Suprapubic skin (tissue), 4 donors: ENCODE results near the gene PPM1H. TPM values are rescaled to one million over a fixed set of nuclear protein-coding genes. Genes with fewer than 3 reads are reported as not detected.

Experiments
- DNase-seq, 2 donors: peaks; one replicate each; pipeline ENCODE4 v3.0.0-alpha.2; 2019; ENCODE audit warnings: low spot score in 2 of 2
- H3K27ac ChIP-seq: fragments of 200-600 bp; sonication (generic); one replicate; pipeline ENCODE4 v1.5.1; 2019
- H3K27me3 ChIP-seq: fragments of 200-600 bp; sonication (generic); one replicate; pipeline ENCODE4 v1.5.1; 2019
- H3K36me3 ChIP-seq: fragments of 200-600 bp; sonication (generic); one replicate; pipeline ENCODE4 v1.5.1; 2019
- H3K4me1 ChIP-seq: fragments of 200-600 bp; sonication (generic); one replicate; pipeline ENCODE4 v1.5.1; 2019
- H3K4me3 ChIP-seq: fragments of 200-600 bp; sonication (generic); one replicate; pipeline ENCODE4 v1.5.1; 2019; ENCODE audit warnings: mild to moderate bottlenecking
- H3K9me3 ChIP-seq: fragments of 200-600 bp; sonication (generic); one replicate; pipeline ENCODE4 v1.5.1; 2019
- CTCF ChIP-seq, 2 donors: fragments of 200-600 bp in 1 of 2; fragments of 450-650 bp in 1 of 2; sonication (generic) in 1 of 2; IDR thresholded peaks; one replicate each; pipeline ENCODE4 v1.5.1; 2016 to 2019; ENCODE audit warnings: antibody characterized with exemption in 2 of 2, mild to moderate bottlenecking in 1 of 2, moderate library complexity in 1 of 2
- EP300 ChIP-seq: sonication (generic); formaldehyde crosslinking; IDR thresholded peaks from one replicate; pipeline ENCODE4 v1.6.1; 2017; ENCODE audit warnings: antibody characterized with exemption
- POLR2A ChIP-seq, 2 donors: fragments of 450-650 bp; IDR thresholded peaks; one replicate each; pipeline ENCODE4 v1.6.1; 2017; ENCODE audit warnings: antibody characterized with exemption in 2 of 2, mild to moderate bottlenecking in 2 of 2, moderate library complexity in 2 of 2
- POLR2AphosphoS5 ChIP-seq, 3 donors: sonication (generic); formaldehyde crosslinking; IDR thresholded peaks; one replicate each; pipeline ENCODE4 v1.6.1; 2017; ENCODE audit warnings: antibody characterized with exemption in 3 of 3
- WGBS: methylation state at CpG from one replicate; pipeline ENCODE4 v1.1.5; 2018; 5-methylcytosine and 5-hydroxymethylcytosine counted together
- total RNA-seq, 4 donors: library from RNA; depleted of rRNA; stranded (reverse); fragments of >200 nt; gene quantifications; one replicate each; pipeline ENCODE4 v1.1.0, GENCODE V29; 2016

Gene PPM1H
- total RNA-seq, 4 donors from 2014 or later: 2.3 to 8.1 (median 4.9) TPM

GRCh38 chr12:62903151-62903550 is 31.8 kb downstream of the PPM1H start:
- Histone ChIP-seq H3K27me3 (no peaks in the 10 kb centered on the region), H3K27ac (no peak overlapping the region), H3K4me1 (peaks cover 5% of the 10 kb centered on the region), H3K9me3 (no peaks in the 10 kb centered on the region), H3K36me3 (no peaks in the 10 kb centered on the region), H3K4me3 (no peak overlapping the region)
- no peak for TF ChIP-seq POLR2AphosphoS5 (IDR thresholded peaks at IDR 0.05)
- TF ChIP-seq POLR2A (IDR thresholded peaks at IDR 0.05): no peak
- TF ChIP-seq EP300: no peak
- TF ChIP-seq CTCF (IDR thresholded peaks at IDR 0.05): no peak
- WGBS: 40% methylated on average over 4 of the region's 4 CpGs
- no peak for DNase-seq

DNA sequence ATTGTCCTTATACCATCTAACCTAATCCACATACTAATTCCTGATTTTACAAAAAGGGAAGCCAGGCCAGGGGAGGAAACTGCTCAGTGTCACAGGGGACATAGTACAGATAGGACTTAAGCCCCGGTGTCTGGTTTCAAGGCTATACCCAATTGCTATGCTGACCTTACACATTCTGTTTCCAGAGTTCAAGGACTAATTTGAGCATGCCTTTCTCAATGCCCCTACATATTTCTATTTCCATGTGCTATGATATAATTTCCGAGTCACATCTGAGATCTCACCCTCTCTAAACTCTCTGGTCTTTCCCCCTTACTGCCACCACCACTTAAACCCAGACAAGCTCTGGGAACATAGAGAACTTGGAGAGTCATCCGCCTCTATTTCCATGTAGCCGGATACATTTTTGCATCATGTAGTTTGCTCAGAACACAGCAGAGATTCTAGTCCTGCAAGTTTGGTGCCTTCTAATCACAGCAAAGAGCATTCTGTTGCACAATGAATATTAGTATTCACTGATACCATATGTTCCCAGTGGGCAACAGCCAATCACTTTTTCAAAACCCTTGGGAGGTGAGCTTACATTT is 34.2 kb downstream of the PPM1H start:
- Histone ChIP-seq H3K4me1 (peaks cover 5% of the 10 kb centered on the region), H3K9me3 (no peaks in the 10 kb centered on the region), H3K36me3 (no peaks in the 10 kb centered on the region), H3K27me3 (no peaks in the 10 kb centered on the region), H3K4me3 (no peak overlapping the region), H3K27ac (no peak overlapping the region)
- no peak for TF ChIP-seq EP300
- TF ChIP-seq CTCF (IDR thresholded peaks at IDR 0.05): no peak
- no peak for TF ChIP-seq POLR2AphosphoS5 (IDR thresholded peaks at IDR 0.05)
- no peak for TF ChIP-seq POLR2A (IDR thresholded peaks at IDR 0.05)
- 58% methylated on average over 4 of the region's 4 CpGs for WGBS
- no peak for DNase-seq

GRCh38 chr12:62899568-62900390 is 35.2 kb downstream of the PPM1H start:
- Histone ChIP-seq H3K4me3 (no peak overlapping the region), H3K27ac (no peak overlapping the region), H3K9me3 (no peaks in the 10 kb centered on the region), H3K27me3 (no peaks in the 10 kb centered on the region), H3K4me1 (peaks cover 5% of the 10 kb centered on the region), H3K36me3 (no peaks in the 10 kb centered on the region)
- DNase-seq: no peak
- WGBS: 70% methylated on average over 7 of the region's 7 CpGs
- TF ChIP-seq CTCF (IDR thresholded peaks at IDR 0.05): no peak
- no peak for TF ChIP-seq POLR2AphosphoS5 (IDR thresholded peaks at IDR 0.05)
- TF ChIP-seq POLR2A (IDR thresholded peaks at IDR 0.05): no peak
- no peak for TF ChIP-seq EP300

- TF ChIP-seq POLR2AphosphoS5 (IDR thresholded peaks at IDR 0.05) (no peak), CTCF (IDR thresholded peaks at IDR 0.05) (no peak), EP300 (no peak)
- H3K36me3 ChIP-seq: no peaks in the 10 kb centered on the region
- H3K4me3 ChIP-seq: no peak overlapping the region
- H3K4me1 ChIP-seq: peaks cover 5% of the 10 kb centered on the region
- H3K27ac ChIP-seq: no peak overlapping the region
- whole genome bisulfite sequencing: 57% methylated on average over 2 of the region's 2 CpGs
- no peaks in the 10 kb centered on the region for H3K27me3 ChIP-seq
- DNase-seq: no peak
- no peaks in the 10 kb centered on the region for H3K9me3 ChIP-seq
Measured at GRCh38 chr12:62898526-62898925, 36.4 kb downstream of the PPM1H start.

DNA sequence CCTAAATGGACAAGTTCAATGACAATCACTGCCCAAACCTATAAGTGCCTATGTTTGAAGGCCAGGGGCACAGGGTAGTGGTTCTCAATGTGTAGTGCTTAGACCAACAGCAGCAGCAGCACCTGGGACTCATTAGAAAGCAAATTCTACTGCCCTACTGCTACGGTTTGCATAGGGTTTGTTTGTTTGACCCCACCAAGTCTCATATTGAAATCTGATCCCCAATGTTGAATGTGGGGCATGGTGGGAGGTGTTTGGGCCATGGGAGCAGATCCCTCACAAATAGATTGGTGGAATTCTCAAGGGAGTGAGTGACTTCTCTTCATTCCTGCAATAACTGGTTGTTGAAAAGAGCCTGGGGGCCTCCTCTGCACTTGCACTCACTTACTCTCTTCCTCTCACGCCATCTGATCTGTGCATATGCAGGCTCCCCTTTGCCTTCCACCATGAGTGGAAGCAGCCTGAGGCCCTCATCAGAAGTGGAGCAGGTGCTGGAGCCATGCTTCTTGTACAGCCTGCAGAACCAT is 39.5 kb downstream of the PPM1H start:
- Histone ChIP-seq H3K27me3 (no peaks in the 10 kb centered on the region), H3K36me3 (no peaks in the 10 kb centered on the region), H3K9me3 (no peaks in the 10 kb centered on the region), H3K4me1 (peaks cover 2% of the 10 kb centered on the region), H3K27ac (no peak overlapping the region), H3K4me3 (no peak overlapping the region)
- 57% methylated on average over 2 of the region's 2 CpGs for whole genome bisulfite sequencing
- TF ChIP-seq POLR2A (IDR thresholded peaks at IDR 0.05) (no peak), EP300 (no peak), POLR2AphosphoS5 (IDR thresholded peaks at IDR 0.05) (no peak), CTCF (IDR thresholded peaks at IDR 0.05) (no peak)
- no peak for DNase-seq
